Hepatocyte (in vitro differentiated cells): ENCODE results near the gene FBN1.

Experiments used
- CTCF ChIP-seq: fragments of 200-600 bp; sonication (generic); IDR thresholded peaks from 2 replicates; pipeline ENCODE4 v1.5.1; 2016; ENCODE audit warnings: antibody characterized with exemption, mild to moderate bottlenecking; ENCODE audit not compliant: poor library complexity
- EZH2 ChIP-seq: fragments of 200-600 bp; sonication (generic); IDR thresholded peaks from 2 replicates; pipeline ENCODE4 v1.6.1; 2016; ENCODE audit warnings: antibody characterized with exemption, mild to moderate bottlenecking, borderline replicate concordance
- EZH2phosphoT487 ChIP-seq: fragments of 200-600 bp; sonication (generic); IDR thresholded peaks from one replicate; pipeline ENCODE4 v1.6.1; 2018; ENCODE audit warnings: antibody characterized with exemption, mild to moderate bottlenecking, low read depth, moderate library complexity; ENCODE audit not compliant: unreplicated experiment, severe bottlenecking

GRCh38 chr15:48380198-48380597, 265.3 kb downstream of the FBN1 start:
- TF ChIP-seq EZH2phosphoT487 (no peak), EZH2 (no peak), CTCF (no peak)
